HFFc6 (cell line): ENCODE data around the gene E2F4. TPM values are rescaled to one million over a fixed set of nuclear protein-coding genes. Genes with fewer than 3 reads are reported as not detected.

Experiments
- DNase-seq: peaks from one replicate; pipeline ENCODE4 v3.0.0-alpha.2; 2018
- H3K27ac Mint-ChIP-seq: 2 replicates; pipeline ENCODE4 v1.8.0; 2020; ENCODE audit warnings: mild to moderate bottlenecking, mixed read lengths
- H3K27me3 Mint-ChIP-seq: 2 replicates; pipeline ENCODE4 v1.8.0; 2021; ENCODE audit warnings: mild to moderate bottlenecking, moderate library complexity, mixed read lengths; ENCODE audit not compliant: insufficient read depth
- H3K36me3 Mint-ChIP-seq: 2 replicates; pipeline ENCODE4 v1.8.0; 2021; ENCODE audit warnings: low read depth, mixed read lengths
- H3K4me1 Mint-ChIP-seq: 2 replicates; pipeline ENCODE4 v1.8.0; 2020; ENCODE audit warnings: low read depth, mixed read lengths
- H3K4me3 Mint-ChIP-seq: 2 replicates; pipeline ENCODE4 v1.8.0; 2020; ENCODE audit warnings: mild to moderate bottlenecking, moderate library complexity, mixed read lengths
- H3K9me3 Mint-ChIP-seq: 2 replicates; pipeline ENCODE4 v1.8.0; 2020; ENCODE audit warnings: mild to moderate bottlenecking, mixed read lengths
- total RNA-seq, 6 experiments: library from RNA; stranded (reverse); fragmentation: NEBNext Ultra II Directional; extraction: Animal tissue kit (Norgen Biotek cat#: 25700); gene quantifications; 2 replicates in 1 of 6; 3 replicates in 5 of 6; pipeline ENCODE4 v1.2.3, GENCODE V29; 2021
- TF ChIP-seq, protein P1 (sequence below): fragments of 200-600 bp; sonication (generic); IDR thresholded peaks from 2 replicates; pipeline ENCODE4 v1.5.0; 2021; ENCODE audit warnings: antibody characterized with exemption, mild to moderate bottlenecking

Gene E2F4
- total RNA-seq, 6 experiments from 2014 or later: 52.9 to 64.7 (median 61.0) TPM

DNA sequence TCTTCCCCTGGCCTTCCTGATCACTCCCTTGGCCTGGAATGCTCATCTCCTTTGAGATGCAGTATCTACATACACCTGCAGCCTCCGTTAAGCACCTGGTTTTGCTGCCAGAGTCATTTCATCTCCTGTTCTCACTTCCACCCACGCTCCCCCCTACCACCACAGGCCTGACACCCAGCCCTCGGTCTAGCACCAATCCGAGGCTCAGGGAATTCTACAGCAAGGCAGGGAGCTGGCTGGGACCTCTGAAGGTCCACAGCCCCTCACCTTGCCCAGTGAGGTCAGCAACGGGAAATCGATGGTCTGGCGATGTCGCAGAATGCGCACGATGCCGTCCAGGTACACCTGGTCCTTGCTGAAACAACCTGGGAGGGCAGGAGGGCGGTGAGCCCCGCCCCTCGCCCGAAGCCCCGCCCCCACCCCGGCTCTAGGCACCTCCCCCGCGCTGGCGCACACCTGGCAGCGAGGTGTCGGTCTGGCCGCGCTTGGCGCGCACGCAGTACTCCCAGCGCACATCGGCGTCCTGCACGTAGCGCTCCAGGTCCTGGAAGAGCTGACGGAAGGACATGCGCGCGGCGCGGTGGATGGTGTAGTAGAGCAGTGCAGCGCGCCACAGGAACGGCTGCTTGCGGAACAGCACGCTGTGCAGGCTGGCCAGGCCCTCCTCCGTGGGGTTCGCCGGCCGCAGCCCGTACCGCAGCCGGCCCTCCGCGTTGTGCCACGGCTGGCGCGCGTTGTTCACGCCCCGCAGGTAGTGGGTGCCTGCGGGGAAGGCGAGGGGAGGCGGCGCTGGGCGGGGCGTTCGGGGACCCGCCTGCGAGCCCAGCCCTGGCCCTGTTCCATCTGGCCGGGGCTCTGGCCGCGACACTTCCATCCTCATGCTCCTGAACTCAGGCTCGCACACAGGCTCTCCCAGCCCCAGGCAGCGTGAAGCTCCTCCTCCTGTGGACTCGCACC lies 13.9 kb upstream of the E2F4 start:
- Mint-ChIP-seq H3K4me1 (peaks cover 11% of the 10 kb centered on the region), H3K9me3 (no peaks in the 10 kb centered on the region), H3K27me3 (no peaks in the 10 kb centered on the region; the same call in 1 of the 2 replicates), H3K27ac (no peak overlapping the region), H3K4me3 (no peak overlapping the region), H3K36me3 (peaks cover 4% of the 10 kb centered on the region; the same call in 1 of the 2 replicates)
- no peak for DNase-seq
- TF ChIP-seq, protein P1, sequence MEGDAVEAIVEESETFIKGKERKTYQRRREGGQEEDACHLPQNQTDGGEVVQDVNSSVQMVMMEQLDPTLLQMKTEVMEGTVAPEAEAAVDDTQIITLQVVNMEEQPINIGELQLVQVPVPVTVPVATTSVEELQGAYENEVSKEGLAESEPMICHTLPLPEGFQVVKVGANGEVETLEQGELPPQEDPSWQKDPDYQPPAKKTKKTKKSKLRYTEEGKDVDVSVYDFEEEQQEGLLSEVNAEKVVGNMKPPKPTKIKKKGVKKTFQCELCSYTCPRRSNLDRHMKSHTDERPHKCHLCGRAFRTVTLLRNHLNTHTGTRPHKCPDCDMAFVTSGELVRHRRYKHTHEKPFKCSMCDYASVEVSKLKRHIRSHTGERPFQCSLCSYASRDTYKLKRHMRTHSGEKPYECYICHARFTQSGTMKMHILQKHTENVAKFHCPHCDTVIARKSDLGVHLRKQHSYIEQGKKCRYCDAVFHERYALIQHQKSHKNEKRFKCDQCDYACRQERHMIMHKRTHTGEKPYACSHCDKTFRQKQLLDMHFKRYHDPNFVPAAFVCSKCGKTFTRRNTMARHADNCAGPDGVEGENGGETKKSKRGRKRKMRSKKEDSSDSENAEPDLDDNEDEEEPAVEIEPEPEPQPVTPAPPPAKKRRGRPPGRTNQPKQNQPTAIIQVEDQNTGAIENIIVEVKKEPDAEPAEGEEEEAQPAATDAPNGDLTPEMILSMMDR: no peak

DNA sequence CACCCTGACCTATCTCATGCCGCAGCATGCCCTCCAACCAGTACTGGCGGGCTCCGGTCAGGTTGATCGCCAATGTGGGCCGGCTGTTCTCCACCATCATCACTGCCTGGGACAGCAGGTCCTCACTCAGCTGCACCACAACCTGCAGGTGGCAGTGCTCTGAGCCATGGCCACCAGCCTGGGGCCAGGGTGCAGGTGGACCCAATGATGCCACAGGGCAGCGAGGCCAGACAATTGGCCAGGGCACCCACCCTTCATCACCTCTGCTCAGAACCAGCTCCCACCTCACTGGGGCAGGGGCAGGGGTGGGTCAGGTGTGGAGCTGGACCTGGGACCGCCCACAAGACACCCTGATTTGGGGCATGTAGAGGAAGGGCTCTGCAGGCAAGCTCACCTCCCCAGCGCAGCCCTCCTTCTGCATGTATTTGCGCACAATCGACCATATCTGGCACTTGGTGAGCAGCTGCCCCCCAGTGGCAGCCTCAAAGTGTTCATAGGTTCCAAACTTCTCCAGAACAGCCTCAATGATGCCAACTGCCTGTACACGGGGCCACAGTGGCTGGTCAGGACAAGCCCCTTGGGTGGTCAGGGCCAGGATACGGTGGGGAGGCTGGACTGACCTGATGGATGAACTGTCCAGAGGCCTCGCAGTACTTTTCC lies 12.4 kb upstream of the E2F4 start:
- Mint-ChIP-seq H3K36me3 (peaks cover 4% of the 10 kb centered on the region; the same call in 1 of the 2 replicates), H3K27me3 (no peaks in the 10 kb centered on the region; the same call in 1 of the 2 replicates), H3K27ac (no peak overlapping the region), H3K4me1 (no peaks in the 10 kb centered on the region; the same call in 1 of the 2 replicates), H3K4me3 (no peak overlapping the region), H3K9me3 (no peaks in the 10 kb centered on the region)
- DNase-seq: no peak
- TF ChIP-seq, protein P1: peak; percentile 51

DNA sequence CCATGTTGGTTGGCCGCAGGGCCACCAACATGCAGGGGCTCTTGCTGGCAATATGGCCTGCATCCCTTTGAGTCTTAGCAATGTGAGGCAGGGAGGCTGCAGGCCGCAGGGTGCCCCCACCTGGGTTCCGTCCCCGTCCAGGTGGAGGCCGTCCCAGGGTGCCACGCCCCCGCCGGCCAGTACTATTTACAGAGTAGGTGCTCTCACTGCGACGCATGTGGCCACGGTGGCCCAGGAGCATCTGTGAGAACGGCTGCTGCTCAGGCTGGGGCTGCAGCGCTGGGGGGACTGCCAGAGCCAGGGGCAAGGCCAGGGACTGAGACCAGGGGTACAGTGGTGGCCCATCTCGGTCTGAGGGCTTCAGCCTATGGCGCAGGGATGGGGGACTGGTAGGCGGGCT lies 11.8 kb upstream of the E2F4 start:
- no peak overlapping the region for H3K4me3 Mint-ChIP-seq
- peaks cover 3% of the 10 kb centered on the region for H3K4me1 Mint-ChIP-seq
- TF ChIP-seq, protein P1: no peak
- H3K36me3 Mint-ChIP-seq: peaks cover 4% of the 10 kb centered on the region; the same call in 1 of the 2 replicates
- no peaks in the 10 kb centered on the region; the same call in 1 of the 2 replicates for H3K27me3 Mint-ChIP-seq
- no peak overlapping the region for H3K27ac Mint-ChIP-seq
- no peaks in the 10 kb centered on the region for H3K9me3 Mint-ChIP-seq
- no peak for DNase-seq

DNA sequence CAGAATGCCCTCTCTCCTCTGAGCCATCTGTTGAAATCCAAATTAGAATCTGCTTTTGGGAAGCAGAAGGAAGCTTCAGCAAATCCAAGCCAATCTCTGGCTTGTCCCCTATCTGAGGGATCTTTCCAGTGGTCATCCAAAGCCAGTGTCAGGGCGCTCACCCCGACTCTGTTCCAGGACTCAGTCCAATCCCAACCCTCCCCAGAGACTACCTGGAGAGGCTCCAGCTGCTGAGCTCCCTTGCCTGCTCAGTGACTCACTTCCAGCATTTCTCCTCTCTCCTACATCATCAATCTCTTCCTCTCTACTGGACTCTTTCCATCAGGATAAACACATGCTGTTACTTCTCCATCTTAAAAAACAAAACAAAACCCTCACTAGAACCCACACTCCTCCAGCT lies 10.6 kb upstream of the E2F4 start:
- Mint-ChIP-seq H3K27me3 (no peaks in the 10 kb centered on the region; the same call in 1 of the 2 replicates), H3K36me3 (peaks cover 4% of the 10 kb centered on the region; the same call in 1 of the 2 replicates), H3K4me3 (no peak overlapping the region), H3K9me3 (no peaks in the 10 kb centered on the region), H3K27ac (no peak overlapping the region), H3K4me1 (peaks cover 15% of the 10 kb centered on the region)
- TF ChIP-seq, protein P1: no peak
- peak; percentile 82 for DNase-seq

DNA sequence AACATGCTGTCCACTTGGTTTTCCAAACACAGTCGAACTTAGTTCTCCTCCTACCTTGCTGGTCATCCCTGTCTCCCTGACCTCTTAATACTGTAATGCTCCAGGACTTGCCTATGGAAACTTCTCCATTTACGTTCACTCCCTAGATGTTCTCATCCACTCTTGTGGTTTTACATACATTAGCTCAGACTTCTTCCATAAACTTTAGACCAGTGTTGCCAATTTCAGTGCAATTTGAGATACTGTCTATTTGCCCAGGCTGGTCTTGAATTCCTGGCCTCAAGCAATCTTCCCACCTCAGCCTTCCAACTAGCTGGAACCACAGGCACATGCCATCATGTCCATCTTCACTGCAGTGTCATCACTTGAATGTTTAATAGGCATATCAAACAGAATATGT lies 9.7 kb upstream of the E2F4 start:
- no peak overlapping the region for H3K4me3 Mint-ChIP-seq
- no peaks in the 10 kb centered on the region for H3K9me3 Mint-ChIP-seq
- TF ChIP-seq, protein P1: no peak
- no peak for DNase-seq
- peaks cover 4% of the 10 kb centered on the region; the same call in 1 of the 2 replicates for H3K36me3 Mint-ChIP-seq
- peaks cover 21% of the 10 kb centered on the region for H3K4me1 Mint-ChIP-seq
- peaks cover 3% of the 10 kb centered on the region for H3K27me3 Mint-ChIP-seq
- no peak overlapping the region for H3K27ac Mint-ChIP-seq
